Liver (tissue), 9 donors: ENCODE measurements around the gene BLM. TPM values are rescaled to one million over a fixed set of nuclear protein-coding genes. Genes with fewer than 3 reads are reported as not detected.

Experiments
- DNase-seq: peaks from one replicate; pipeline ENCODE4 v3.0.0-alpha.2; 2017; ENCODE audit warnings: low spot score
- H3K27ac ChIP-seq, 2 donors: one replicate each; pipeline ENCODE4 v1.7.0; 2013; ENCODE audit warnings: inconsistent platforms in 2 of 2, low read length in 2 of 2, control low read depth in 1 of 2, low read depth in 1 of 2, mild to moderate bottlenecking in 1 of 2
- H3K27me3 ChIP-seq, 4 donors: one replicate each; pipeline versions ENCODE4 v1.6.1 to v1.7.0; 2013; ENCODE audit warnings: low read length in 3 of 4, inconsistent platforms in 1 of 4, mild to moderate bottlenecking in 1 of 4, moderate library complexity in 1 of 4; ENCODE audit not compliant: control insufficient read depth in 4 of 4, insufficient read depth in 4 of 4
- H3K36me3 ChIP-seq, 4 donors: one replicate each; pipeline versions ENCODE4 v1.6.1 to v1.7.0; 2013; ENCODE audit warnings: low read length in 3 of 4, mild to moderate bottlenecking in 3 of 4, low read depth in 1 of 4, moderate library complexity in 1 of 4; ENCODE audit not compliant: control insufficient read depth in 4 of 4, insufficient read depth in 3 of 4
- H3K4me1 ChIP-seq, 4 donors: one replicate each; pipeline versions ENCODE4 v1.6.1 to v1.7.0; 2013; ENCODE audit warnings: low read length in 3 of 4, mild to moderate bottlenecking in 3 of 4, moderate library complexity in 1 of 4; ENCODE audit not compliant: control insufficient read depth in 4 of 4, insufficient read depth in 4 of 4
- H3K4me3 ChIP-seq, 3 donors: one replicate each; pipeline versions ENCODE4 v1.6.1 to v1.7.0; 2013; ENCODE audit warnings: low read length in 3 of 3, control low read depth in 1 of 3, low read depth in 1 of 3, mild to moderate bottlenecking in 1 of 3
- H3K9ac ChIP-seq, 2 donors: one replicate each; pipeline ENCODE4 v1.7.0; 2013; ENCODE audit warnings: low read length in 2 of 2, mild to moderate bottlenecking in 2 of 2, moderate library complexity in 2 of 2, control low read depth in 1 of 2, low read depth in 1 of 2
- H3K9me3 ChIP-seq, 4 donors: one replicate each; pipeline versions ENCODE4 v1.6.1 to v1.7.0; 2013; ENCODE audit warnings: low read length in 3 of 4; ENCODE audit not compliant: control insufficient read depth in 4 of 4
- FOXA1 ChIP-seq: IDR thresholded peaks from 2 replicates; pipeline ENCODE4 v1.6.1; 2016; ENCODE audit warnings: antibody characterized with exemption
- FOXA2 ChIP-seq: IDR thresholded peaks from 2 replicates; pipeline ENCODE4 v1.6.1; 2016; ENCODE audit warnings: antibody characterized with exemption
- GABPA ChIP-seq, 2 donors: IDR thresholded peaks in 1 of 2; conservative IDR thresholded peaks in 1 of 2; 2 replicates each; pipeline ENCODE4 v1.6.1; 2016; ENCODE audit warnings: antibody characterized with exemption in 2 of 2, mild to moderate bottlenecking in 1 of 2, moderate library complexity in 1 of 2
- HNF4A ChIP-seq, 2 donors: conservative IDR thresholded peaks; 2 replicates each; pipeline ENCODE4 v1.6.1; 2016; ENCODE audit warnings: antibody characterized with exemption in 2 of 2, mild to moderate bottlenecking in 2 of 2
- HNF4G ChIP-seq: IDR thresholded peaks from 2 replicates; pipeline ENCODE4 v1.6.1; 2016; ENCODE audit warnings: antibody characterized with exemption
- JUND ChIP-seq, 2 donors: IDR thresholded peaks; 2 replicates each; pipeline ENCODE4 v1.6.1; 2016; ENCODE audit warnings: antibody characterized with exemption in 2 of 2
- NR2F2 ChIP-seq: IDR thresholded peaks from 2 replicates; pipeline ENCODE4 v1.6.1; 2016; ENCODE audit warnings: antibody characterized with exemption
- RAD21 ChIP-seq, 2 donors: IDR thresholded peaks; 2 replicates each; pipeline ENCODE4 v1.6.1; 2016; ENCODE audit warnings: antibody characterized with exemption in 2 of 2, mild to moderate bottlenecking in 2 of 2
- RXRA ChIP-seq, 2 donors: IDR thresholded peaks; 2 replicates each; pipeline ENCODE4 v1.6.1; 2017 to 2018; ENCODE audit warnings: antibody characterized with exemption in 2 of 2, mild to moderate bottlenecking in 1 of 2
- SP1 ChIP-seq: IDR thresholded peaks from 2 replicates; pipeline ENCODE4 v1.6.1; 2018; ENCODE audit warnings: antibody characterized with exemption, mild to moderate bottlenecking
- TAF1 ChIP-seq: conservative IDR thresholded peaks from 2 replicates; pipeline ENCODE4 v1.6.1; 2016; ENCODE audit warnings: antibody characterized with exemption, mild to moderate bottlenecking
- YY1 ChIP-seq: IDR thresholded peaks from 2 replicates; pipeline ENCODE4 v1.6.1; 2016; ENCODE audit warnings: antibody characterized with exemption, mild to moderate bottlenecking
- WGBS: extraction: QIAGEN DNeasy Blood & Tissue Kit; methylation state at CpG from one replicate; pipeline ENCODE4 v1.1.7; 2013; 5-methylcytosine and 5-hydroxymethylcytosine counted together
- polyA plus RNA-seq, 2 donors: library from polyadenylated mRNA; stranded (reverse) in 1 of 2; unstranded in 1 of 2; fragments of 200-250 nt in 1 of 2; fragments of >200 nt in 1 of 2; fragmentation: Nextera tagmentation in 1 of 2; extraction: Ambion mirVana in 1 of 2; gene quantifications; one replicate each; pipeline versions ENCODE4 v1.2.1 to v1.2.3, GENCODE V29; 2013 to 2015
- total RNA-seq, 2 donors: library from RNA; depleted of rRNA; stranded (reverse); fragments of >200 nt; gene quantifications; one replicate each; pipeline ENCODE4 v1.2.3, GENCODE V29; 2014
- TF ChIP-seq, protein P1 (sequence below): IDR thresholded peaks from 2 replicates; pipeline ENCODE4 v1.6.1; 2016; ENCODE audit warnings: antibody characterized with exemption
- TF ChIP-seq, protein P2 (sequence below): IDR thresholded peaks from 2 replicates; pipeline ENCODE4 v1.6.1; 2016; ENCODE audit warnings: antibody characterized with exemption
- TF ChIP-seq, protein P3 (sequence below): IDR thresholded peaks from 2 replicates; pipeline ENCODE4 v1.6.1; 2016; ENCODE audit warnings: antibody characterized with exemption
- TF ChIP-seq, protein P4 (sequence below): IDR thresholded peaks from 2 replicates; pipeline ENCODE4 v1.6.1; 2016; ENCODE audit warnings: antibody characterized with exemption, mild to moderate bottlenecking
- TF ChIP-seq, protein P5 (sequence below): fragments of 150-350 bp; IDR thresholded peaks from 2 replicates; pipeline ENCODE4 v1.5.1; 2017; ENCODE audit warnings: improper control_type of control experiment, low read depth, low read length; ENCODE audit not compliant: missing input control
- donor health status: healthy.
- donor health status: healthy.
- donor health status: healthy.
- donor health status: healthy.
- donor health status: healthy.

The BLM gene
- total and polyA plus RNA-seq, 4 donors, result 0.33 to 15.1 (median 0.41) TPM

DNA sequence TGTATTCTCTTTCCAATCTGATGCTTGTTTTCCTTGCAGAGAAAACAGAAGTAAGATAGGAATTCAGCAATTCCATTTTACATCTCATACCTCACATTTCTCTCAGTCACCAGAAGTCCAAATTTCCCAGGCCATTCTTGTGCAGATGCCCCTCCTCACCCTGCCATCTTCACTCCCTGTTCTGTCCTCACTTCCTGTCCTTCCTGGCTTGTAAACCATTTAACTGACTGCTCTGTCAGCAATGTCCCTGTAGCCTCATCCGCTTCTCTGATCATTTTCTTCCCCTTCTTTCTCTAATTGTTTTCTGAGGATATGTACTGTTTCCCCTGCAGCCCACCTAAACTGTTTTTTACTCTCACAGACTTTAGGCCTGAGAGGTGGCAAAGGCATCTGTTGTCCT is 40.3 kb downstream of the BLM start:
- no peak for TF ChIP-seq FOXA2
- TF ChIP-seq NR2F2, result no peak
- TF ChIP-seq HNF4A (conservative IDR thresholded peaks at IDR 0.05), result no peak
- Histone ChIP-seq H3K27me3 (no peaks in the 10 kb centered on the region), H3K36me3 (no peaks in the 10 kb centered on the region), H3K9me3 (no peaks in the 10 kb centered on the region), H3K4me1 (no peaks in the 10 kb centered on the region), H3K27ac (no peak overlapping the region), H3K4me3 (no peak overlapping the region), H3K9ac (no peak overlapping the region)
- 77% methylated on average over 1 of the region's 1 CpG for WGBS
- DNase-seq, result no peak

DNA sequence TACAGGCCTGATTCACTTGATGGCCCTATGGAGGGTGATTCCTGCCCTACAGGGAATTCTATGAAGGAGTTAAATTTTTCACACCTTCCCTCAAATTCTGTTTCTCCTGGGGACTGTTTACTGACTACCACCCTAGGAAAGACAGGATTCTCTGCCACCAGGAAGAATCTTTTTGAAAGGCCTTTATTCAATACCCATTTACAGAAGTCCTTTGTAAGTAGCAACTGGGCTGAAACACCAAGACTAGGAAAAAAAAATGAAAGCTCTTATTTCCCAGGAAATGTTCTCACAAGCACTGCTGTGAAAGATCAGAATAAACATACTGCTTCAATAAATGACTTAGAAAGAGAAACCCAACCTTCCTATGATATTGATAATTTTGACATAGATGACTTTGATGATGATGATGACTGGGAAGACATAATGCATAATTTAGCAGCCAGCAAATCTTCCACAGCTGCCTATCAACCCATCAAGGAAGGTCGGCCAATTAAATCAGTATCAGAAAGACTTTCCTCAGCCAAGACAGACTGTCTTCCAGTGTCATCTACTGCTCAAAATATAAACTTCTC is 43.6 kb downstream of the BLM start:
- Histone ChIP-seq H3K4me3 (no peak overlapping the region), H3K9me3 (no peaks in the 10 kb centered on the region), H3K36me3 (no peaks in the 10 kb centered on the region), H3K4me1 (peaks cover 0 to 4% (median 0%) of the 10 kb centered on the region in 4 donors), H3K27me3 (no peaks in the 10 kb centered on the region), H3K9ac (no peak overlapping the region), H3K27ac (no peak overlapping the region)
- WGBS, result 98% methylated on average over 1 of the region's 1 CpG
- DNase-seq, result no peak
- no peak for TF ChIP-seq JUND (IDR thresholded peaks at IDR 0.05)

DNA sequence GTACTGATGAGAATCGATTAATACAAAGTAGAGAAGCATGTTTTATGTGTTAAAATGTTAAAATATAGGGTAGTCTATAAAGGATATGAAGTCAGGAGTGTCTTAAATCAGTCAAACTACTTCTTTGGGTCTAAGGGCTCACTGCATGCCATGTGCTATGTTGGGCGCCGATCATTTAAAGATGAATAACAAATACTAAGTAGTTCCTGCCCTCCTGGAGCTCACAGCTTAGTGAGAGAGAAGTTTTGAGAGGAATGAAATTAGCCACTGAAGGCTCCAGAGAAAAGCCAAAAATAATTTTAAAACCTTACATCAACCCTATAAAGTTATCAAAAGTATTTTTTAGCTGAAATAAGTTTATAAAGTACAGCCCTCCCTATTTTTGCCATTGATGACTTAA is 44.5 kb downstream of the BLM start:
- WGBS, result 83% methylated on average over 3 of the region's 3 CpGs

More for the DNA sequence above, 44.5 kb downstream of the BLM start:
- Histone ChIP-seq H3K36me3 (no peaks in the 10 kb centered on the region), H3K27me3 (no peaks in the 10 kb centered on the region), H3K9ac (no peak overlapping the region), H3K4me3 (no peak overlapping the region), H3K4me1 (peaks cover 0 to 4% (median 0%) of the 10 kb centered on the region in 4 donors), H3K9me3 (no peaks in the 10 kb centered on the region), H3K27ac (no peak overlapping the region)
- no peak for DNase-seq
- TF ChIP-seq FOXA2, result no peak
- no peak for TF ChIP-seq FOXA1
- no peak for TF ChIP-seq HNF4A (conservative IDR thresholded peaks at IDR 0.05)
- TF ChIP-seq, protein P1, sequence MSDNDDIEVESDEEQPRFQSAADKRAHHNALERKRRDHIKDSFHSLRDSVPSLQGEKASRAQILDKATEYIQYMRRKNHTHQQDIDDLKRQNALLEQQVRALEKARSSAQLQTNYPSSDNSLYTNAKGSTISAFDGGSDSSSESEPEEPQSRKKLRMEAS, result no peak
- TF ChIP-seq, protein P2, sequence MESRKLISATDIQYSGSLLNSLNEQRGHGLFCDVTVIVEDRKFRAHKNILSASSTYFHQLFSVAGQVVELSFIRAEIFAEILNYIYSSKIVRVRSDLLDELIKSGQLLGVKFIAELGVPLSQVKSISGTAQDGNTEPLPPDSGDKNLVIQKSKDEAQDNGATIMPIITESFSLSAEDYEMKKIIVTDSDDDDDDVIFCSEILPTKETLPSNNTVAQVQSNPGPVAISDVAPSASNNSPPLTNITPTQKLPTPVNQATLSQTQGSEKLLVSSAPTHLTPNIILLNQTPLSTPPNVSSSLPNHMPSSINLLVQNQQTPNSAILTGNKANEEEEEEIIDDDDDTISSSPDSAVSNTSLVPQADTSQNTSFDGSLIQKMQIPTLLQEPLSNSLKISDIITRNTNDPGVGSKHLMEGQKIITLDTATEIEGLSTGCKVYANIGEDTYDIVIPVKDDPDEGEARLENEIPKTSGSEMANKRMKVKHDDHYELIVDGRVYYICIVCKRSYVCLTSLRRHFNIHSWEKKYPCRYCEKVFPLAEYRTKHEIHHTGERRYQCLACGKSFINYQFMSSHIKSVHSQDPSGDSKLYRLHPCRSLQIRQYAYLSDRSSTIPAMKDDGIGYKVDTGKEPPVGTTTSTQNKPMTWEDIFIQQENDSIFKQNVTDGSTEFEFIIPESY, result no peak
- TF ChIP-seq TAF1, result no peak
- no peak for TF ChIP-seq GABPA (IDR thresholded peaks at IDR 0.05 in 1 of 2, conservative IDR thresholded peaks at IDR 0.05 in 1 of 2)
- no peak for TF ChIP-seq RAD21 (IDR thresholded peaks at IDR 0.05)
- no peak for TF ChIP-seq HNF4G
- no peak for TF ChIP-seq NR2F2
- TF ChIP-seq, protein P3, sequence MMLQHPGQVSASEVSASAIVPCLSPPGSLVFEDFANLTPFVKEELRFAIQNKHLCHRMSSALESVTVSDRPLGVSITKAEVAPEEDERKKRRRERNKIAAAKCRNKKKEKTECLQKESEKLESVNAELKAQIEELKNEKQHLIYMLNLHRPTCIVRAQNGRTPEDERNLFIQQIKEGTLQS, result no peak
- TF ChIP-seq JUND (IDR thresholded peaks at IDR 0.05), result no peak
- TF ChIP-seq RXRA (IDR thresholded peaks at IDR 0.05), result no peak
- TF ChIP-seq YY1, result no peak
- TF ChIP-seq, protein P4, sequence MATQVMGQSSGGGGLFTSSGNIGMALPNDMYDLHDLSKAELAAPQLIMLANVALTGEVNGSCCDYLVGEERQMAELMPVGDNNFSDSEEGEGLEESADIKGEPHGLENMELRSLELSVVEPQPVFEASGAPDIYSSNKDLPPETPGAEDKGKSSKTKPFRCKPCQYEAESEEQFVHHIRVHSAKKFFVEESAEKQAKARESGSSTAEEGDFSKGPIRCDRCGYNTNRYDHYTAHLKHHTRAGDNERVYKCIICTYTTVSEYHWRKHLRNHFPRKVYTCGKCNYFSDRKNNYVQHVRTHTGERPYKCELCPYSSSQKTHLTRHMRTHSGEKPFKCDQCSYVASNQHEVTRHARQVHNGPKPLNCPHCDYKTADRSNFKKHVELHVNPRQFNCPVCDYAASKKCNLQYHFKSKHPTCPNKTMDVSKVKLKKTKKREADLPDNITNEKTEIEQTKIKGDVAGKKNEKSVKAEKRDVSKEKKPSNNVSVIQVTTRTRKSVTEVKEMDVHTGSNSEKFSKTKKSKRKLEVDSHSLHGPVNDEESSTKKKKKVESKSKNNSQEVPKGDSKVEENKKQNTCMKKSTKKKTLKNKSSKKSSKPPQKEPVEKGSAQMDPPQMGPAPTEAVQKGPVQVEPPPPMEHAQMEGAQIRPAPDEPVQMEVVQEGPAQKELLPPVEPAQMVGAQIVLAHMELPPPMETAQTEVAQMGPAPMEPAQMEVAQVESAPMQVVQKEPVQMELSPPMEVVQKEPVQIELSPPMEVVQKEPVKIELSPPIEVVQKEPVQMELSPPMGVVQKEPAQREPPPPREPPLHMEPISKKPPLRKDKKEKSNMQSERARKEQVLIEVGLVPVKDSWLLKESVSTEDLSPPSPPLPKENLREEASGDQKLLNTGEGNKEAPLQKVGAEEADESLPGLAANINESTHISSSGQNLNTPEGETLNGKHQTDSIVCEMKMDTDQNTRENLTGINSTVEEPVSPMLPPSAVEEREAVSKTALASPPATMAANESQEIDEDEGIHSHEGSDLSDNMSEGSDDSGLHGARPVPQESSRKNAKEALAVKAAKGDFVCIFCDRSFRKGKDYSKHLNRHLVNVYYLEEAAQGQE, result no peak
- TF ChIP-seq, protein P5, sequence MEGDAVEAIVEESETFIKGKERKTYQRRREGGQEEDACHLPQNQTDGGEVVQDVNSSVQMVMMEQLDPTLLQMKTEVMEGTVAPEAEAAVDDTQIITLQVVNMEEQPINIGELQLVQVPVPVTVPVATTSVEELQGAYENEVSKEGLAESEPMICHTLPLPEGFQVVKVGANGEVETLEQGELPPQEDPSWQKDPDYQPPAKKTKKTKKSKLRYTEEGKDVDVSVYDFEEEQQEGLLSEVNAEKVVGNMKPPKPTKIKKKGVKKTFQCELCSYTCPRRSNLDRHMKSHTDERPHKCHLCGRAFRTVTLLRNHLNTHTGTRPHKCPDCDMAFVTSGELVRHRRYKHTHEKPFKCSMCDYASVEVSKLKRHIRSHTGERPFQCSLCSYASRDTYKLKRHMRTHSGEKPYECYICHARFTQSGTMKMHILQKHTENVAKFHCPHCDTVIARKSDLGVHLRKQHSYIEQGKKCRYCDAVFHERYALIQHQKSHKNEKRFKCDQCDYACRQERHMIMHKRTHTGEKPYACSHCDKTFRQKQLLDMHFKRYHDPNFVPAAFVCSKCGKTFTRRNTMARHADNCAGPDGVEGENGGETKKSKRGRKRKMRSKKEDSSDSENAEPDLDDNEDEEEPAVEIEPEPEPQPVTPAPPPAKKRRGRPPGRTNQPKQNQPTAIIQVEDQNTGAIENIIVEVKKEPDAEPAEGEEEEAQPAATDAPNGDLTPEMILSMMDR, result no peak
- TF ChIP-seq SP1, result no peak
